OCI-LY1 (cell line): Measurements from ENCODE around the gene C1orf52.

Experiments used
- H2AFZ ChIP-seq: fragments of 200-600 bp; sonication (generic), shearing (Covaris generic); 2 replicates; pipeline ENCODE4 v1.6.0; 2014; ENCODE audit warnings: antibody characterized with exemption, mild to moderate bottlenecking, low read length
- H3F3A ChIP-seq: fragments of 200-600 bp; sonication (generic), shearing (Covaris generic); 2 replicates; pipeline ENCODE4 v1.6.0; 2014; ENCODE audit warnings: mild to moderate bottlenecking, antibody characterized with exemption, low read length, moderate library complexity; ENCODE audit not compliant: insufficient read depth
- H3K27ac ChIP-seq: fragments of 200-600 bp; sonication (generic); 2 replicates; pipeline ENCODE4 v1.5.1; 2014; ENCODE audit warnings: low read length, mixed run types, mild to moderate bottlenecking, low read depth; ENCODE audit not compliant: poor library complexity, severe bottlenecking
- H3K27me3 ChIP-seq: fragments of 200-600 bp; sonication (generic); 2 replicates; pipeline ENCODE4 v1.6.0; 2014; ENCODE audit warnings: antibody characterized with exemption, mild to moderate bottlenecking, low read length, moderate library complexity; ENCODE audit not compliant: insufficient read depth
- H3K36me3 ChIP-seq: fragments of 200-600 bp; sonication (generic); 2 replicates; pipeline ENCODE4 v1.6.1; 2014; ENCODE audit warnings: mild to moderate bottlenecking, antibody characterized with exemption, low read length, moderate library complexity, mixed read lengths; ENCODE audit not compliant: insufficient read depth
- H3K4me1 ChIP-seq: fragments of 200-600 bp; sonication (generic); 2 replicates; pipeline ENCODE4 v1.5.1; 2014; ENCODE audit warnings: mild to moderate bottlenecking, low read length, moderate library complexity; ENCODE audit not compliant: insufficient read depth, severe bottlenecking
- H3K4me2 ChIP-seq: fragments of 200-600 bp; sonication (generic), shearing (Covaris generic); 2 replicates; pipeline ENCODE4 v1.6.1; 2014; ENCODE audit warnings: low read length
- H3K4me3 ChIP-seq: fragments of 200-600 bp; sonication (generic); 2 replicates; pipeline ENCODE4 v1.5.1; 2014; ENCODE audit warnings: low read length, low read depth, mild to moderate bottlenecking, mixed read lengths; ENCODE audit not compliant: poor library complexity, severe bottlenecking
- H3K79me2 ChIP-seq: fragments of 200-600 bp; shearing (Covaris generic); 2 replicates; pipeline ENCODE4 v1.6.1; 2016; ENCODE audit warnings: mixed run types, low read length, mixed read lengths; ENCODE audit not compliant: insufficient read depth
- H3K9ac ChIP-seq: fragments of 200-600 bp; sonication (generic), shearing (Covaris generic); 2 replicates; pipeline ENCODE4 v1.6.1; 2014; ENCODE audit warnings: mild to moderate bottlenecking, low read length, mixed read lengths
- H3K9me2 ChIP-seq: fragments of 200-600 bp; sonication (generic), shearing (Covaris generic); 2 replicates; pipeline ENCODE4 v1.6.1; 2014; ENCODE audit warnings: low read depth, mild to moderate bottlenecking, low read length, mixed read lengths
- H3K9me3 ChIP-seq: fragments of 200-600 bp; shearing (Covaris generic); 2 replicates; pipeline ENCODE4 v1.6.1; 2014; ENCODE audit warnings: low read length, mixed read lengths
- H4K20me1 ChIP-seq: fragments of 200-600 bp; sonication (generic), shearing (Covaris generic); 2 replicates; pipeline ENCODE4 v1.6.0; 2016; ENCODE audit warnings: mild to moderate bottlenecking, low read length; ENCODE audit not compliant: insufficient read depth
- CTCF ChIP-seq: fragments of 200-600 bp; sonication (generic), shearing (Covaris generic); IDR thresholded peaks from 2 replicates; pipeline ENCODE4 v1.5.1; 2017; ENCODE audit warnings: mild to moderate bottlenecking, antibody characterized with exemption, low read length, moderate library complexity, mixed read lengths
- EZH2 ChIP-seq: fragments of 200-600 bp; sonication (generic), shearing (Covaris generic); IDR thresholded peaks from 2 replicates; pipeline ENCODE4 v1.8.0; 2017; ENCODE audit warnings: borderline replicate concordance, mixed run types, mild to moderate bottlenecking, antibody characterized with exemption, low read length, moderate library complexity, mixed read lengths

The C1orf52 gene

DNA sequence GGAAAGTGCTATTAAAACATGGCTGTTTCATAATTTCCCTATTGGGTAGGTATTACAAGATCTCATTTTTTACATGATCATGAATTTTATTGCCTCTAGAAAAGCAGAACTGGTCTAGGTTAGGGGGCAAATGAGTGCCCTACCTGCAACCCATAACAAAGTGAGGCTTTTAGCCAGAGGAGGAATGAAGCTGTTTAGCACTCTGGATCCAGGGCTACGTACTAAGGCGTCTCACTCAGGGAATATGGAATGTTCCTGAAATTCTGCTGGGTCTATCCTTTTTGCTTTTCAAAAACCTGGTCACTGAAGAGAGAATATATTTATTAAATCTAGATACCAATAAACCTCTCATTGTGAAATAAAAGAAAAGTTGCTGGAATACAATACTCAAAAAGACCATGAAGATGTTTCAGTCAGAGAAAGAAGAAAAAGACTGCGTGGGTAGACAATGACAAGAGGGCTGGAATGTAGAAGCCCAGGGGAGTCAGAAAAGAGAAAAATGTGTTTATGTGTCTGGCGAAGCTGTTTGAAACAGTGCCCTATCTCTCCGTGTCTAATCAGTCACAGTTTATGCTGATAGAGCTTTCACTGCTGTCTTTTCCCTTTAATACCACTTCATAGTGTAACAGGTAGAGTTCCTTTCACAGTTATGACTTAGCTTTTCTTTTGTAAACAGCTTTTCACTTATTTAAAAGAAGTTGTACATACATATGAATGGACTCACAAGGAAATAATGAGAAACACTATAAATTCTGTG lies 33.7 kb downstream of the C1orf52 start:
- H3K27ac ChIP-seq, result no peak overlapping the region
- H4K20me1 ChIP-seq, result no peaks in the 10 kb centered on the region
- no peaks in the 10 kb centered on the region for H3K27me3 ChIP-seq
- H3F3A ChIP-seq, result no peaks in the 10 kb centered on the region
- H3K36me3 ChIP-seq, result no peaks in the 10 kb centered on the region
- TF ChIP-seq CTCF, result no peak
- no peak for TF ChIP-seq EZH2
- no peaks in the 10 kb centered on the region for H3K9me3 ChIP-seq
- H3K4me3 ChIP-seq, result no peak overlapping the region
- H2AFZ ChIP-seq, result no peak overlapping the region
- H3K9me2 ChIP-seq, result no peaks in the 10 kb centered on the region
- H3K4me1 ChIP-seq, result no peaks in the 10 kb centered on the region
- no peak overlapping the region for H3K9ac ChIP-seq
- no peaks in the 10 kb centered on the region for H3K79me2 ChIP-seq
- no peak overlapping the region for H3K4me2 ChIP-seq

- Histone ChIP-seq H4K20me1 (no peaks in the 10 kb centered on the region), H2AFZ (no peak overlapping the region), H3K9me2 (no peaks in the 10 kb centered on the region), H3K9ac (no peak overlapping the region), H3K36me3 (no peaks in the 10 kb centered on the region), H3K27me3 (no peaks in the 10 kb centered on the region), H3K27ac (no peak overlapping the region), H3K4me1 (no peaks in the 10 kb centered on the region), H3K79me2 (no peaks in the 10 kb centered on the region), H3K9me3 (no peaks in the 10 kb centered on the region), H3K4me2 (no peak overlapping the region), H3K4me3 (no peak overlapping the region), H3F3A (no peaks in the 10 kb centered on the region)
- TF ChIP-seq EZH2 (no peak), CTCF (no peak)
Observed at GRCh38 chr1:85224734-85225623, 34.5 kb downstream of the C1orf52 start.

- Histone ChIP-seq H3K79me2 (no peaks in the 10 kb centered on the region), H3F3A (no peaks in the 10 kb centered on the region), H3K9ac (no peak overlapping the region), H3K4me1 (no peaks in the 10 kb centered on the region), H3K36me3 (no peaks in the 10 kb centered on the region), H3K9me2 (no peaks in the 10 kb centered on the region), H3K27me3 (no peaks in the 10 kb centered on the region), H3K4me2 (no peak overlapping the region), H4K20me1 (no peaks in the 10 kb centered on the region), H2AFZ (no peak overlapping the region), H3K27ac (no peak overlapping the region), H3K9me3 (no peaks in the 10 kb centered on the region), H3K4me3 (no peak overlapping the region)
- TF ChIP-seq CTCF (no peak), EZH2 (no peak)
Observed at GRCh38 chr1:85224295-85224694, 35.2 kb downstream of the C1orf52 start.
